Lung (tissue), 12 donors: ENCODE results near the gene MMD. TPM values are rescaled to one million over a fixed set of nuclear protein-coding genes. Genes with fewer than 3 reads are reported as not detected.
A peak's percentile ranks its signal among the peaks of the same experiment; 100 is the strongest.

Experiments
- ATAC-seq: fragments of 200-7000 bp; cut with Tn5 transposase; one replicate; pipeline ENCODE4 v1.9.1; 2020; ENCODE audit warnings: moderate number of reproducible peaks; ENCODE audit not compliant: insufficient read depth, low FRiP score
- DNase-seq, 3 donors: peaks; one replicate each; pipeline ENCODE4 v3.0.0-alpha.2; 2013 to 2017
- H3K27ac ChIP-seq, 2 donors: one replicate each; pipeline ENCODE4 v1.5.1; 2013; ENCODE audit warnings: mild to moderate bottlenecking in 2 of 2, moderate library complexity in 2 of 2, control low read depth in 1 of 2, inconsistent platforms in 1 of 2, low read depth in 1 of 2, low read length in 1 of 2
- H3K27me3 ChIP-seq, 3 donors: one replicate each; pipeline ENCODE4 v1.5.1; 2013; ENCODE audit warnings: low read length in 2 of 3; ENCODE audit not compliant: control insufficient read depth in 3 of 3, insufficient read depth in 3 of 3
- H3K36me3 ChIP-seq, 4 donors: one replicate each; pipeline ENCODE4 v1.5.1; 2013; ENCODE audit warnings: low read length in 4 of 4, mild to moderate bottlenecking in 1 of 4, moderate library complexity in 1 of 4; ENCODE audit not compliant: control insufficient read depth in 4 of 4, insufficient read depth in 4 of 4
- H3K4me1 ChIP-seq, 5 donors: one replicate each; pipeline ENCODE4 v1.5.1; 2013; ENCODE audit warnings: low read length in 5 of 5, mild to moderate bottlenecking in 2 of 5, moderate library complexity in 1 of 5; ENCODE audit not compliant: control insufficient read depth in 5 of 5, insufficient read depth in 5 of 5
- H3K4me3 ChIP-seq: one replicate; pipeline ENCODE4 v1.5.1; 2013; ENCODE audit warnings: mild to moderate bottlenecking, control low read depth, moderate library complexity
- H3K9ac ChIP-seq, 2 donors: one replicate each; pipeline ENCODE4 v1.5.1; 2013; ENCODE audit warnings: low read length in 2 of 2, control low read depth in 1 of 2; ENCODE audit not compliant: insufficient read depth in 1 of 2
- H3K9me3 ChIP-seq, 4 donors: one replicate each; pipeline ENCODE4 v1.5.1; 2013; ENCODE audit warnings: low read length in 3 of 4, mild to moderate bottlenecking in 1 of 4, moderate library complexity in 1 of 4; ENCODE audit not compliant: control insufficient read depth in 4 of 4, insufficient read depth in 3 of 4
- CTCF ChIP-seq: IDR thresholded peaks from 2 replicates; pipeline ENCODE4 v1.5.1; 2012; ENCODE audit warnings: mild to moderate bottlenecking; ENCODE audit errors: control extremely low read depth, extremely low read depth
- WGBS, 2 donors: extraction: QIAGEN DNeasy Blood & Tissue Kit; methylation state at CpG; one replicate each; pipeline ENCODE4 v1.1.7; 2013; 5-methylcytosine and 5-hydroxymethylcytosine counted together
- polyA plus RNA-seq, 2 donors: library from polyadenylated mRNA; stranded (reverse); fragments of 200-250 nt; gene quantifications; one replicate each; pipeline ENCODE4 v1.2.1, GENCODE V29; 2013
- total RNA-seq, 2 donors: library from RNA; depleted of rRNA in 1 of 2; stranded (reverse); fragments of >200 nt in 1 of 2; gene quantifications; one replicate each; pipeline ENCODE4 v1.2.1, GENCODE V29; 2014 to 2021
- donor health status: control.
- donor health status: control.
- donor health status: Bipolar disorder and iron deficiency.
- donor health status: healthy.
- donor health status: DM: yes; HTN: yes; CAD: no.

MMD gene
- total and polyA plus RNA-seq, 4 donors, result 10.9 to 19.0 (median 13.5) TPM

- Histone ChIP-seq H3K36me3 (no peaks in the 10 kb centered on the region), H3K9me3 (peaks cover 1 to 5% (median 4%) of the 10 kb centered on the region in 4 donors), H3K27ac (no peak overlapping the region), H3K9ac (no peak overlapping the region), H3K4me3 (no peak overlapping the region), H3K4me1 (no peaks in the 10 kb centered on the region), H3K27me3 (peaks cover 0 to 3% (median 0%) of the 10 kb centered on the region in 3 donors)
- TF ChIP-seq CTCF, result no peak
- DNase-seq (no peak), ATAC-seq (no peak)
These were observed 60.7 kb downstream of the MMD start for GRCh38 chr17:55360971-55361370.

GRCh38 chr17:55356434-55357328 lies 65.0 kb downstream of the MMD start:
- WGBS, 2 donors, result 32 to 33% methylated on average over 3 of the region's 3 CpGs
- H3K36me3 ChIP-seq, result no peaks in the 10 kb centered on the region
- no peaks in the 10 kb centered on the region for H3K27me3 ChIP-seq
- H3K9ac ChIP-seq, result no peak overlapping the region
- TF ChIP-seq CTCF, result peak; percentile 65
- no peaks in the 10 kb centered on the region for H3K4me1 ChIP-seq
- ATAC-seq (peak; percentile 83), DNase-seq (peak; percentile 66 to 79 (median 79))
- peaks cover 0 to 5% (median 2%) of the 10 kb centered on the region in 4 donors for H3K9me3 ChIP-seq
- H3K27ac ChIP-seq, result no peak overlapping the region
- no peak overlapping the region for H3K4me3 ChIP-seq

- no peak for TF ChIP-seq CTCF
- Histone ChIP-seq H3K4me3 (no peak overlapping the region), H3K27me3 (no peaks in the 10 kb centered on the region), H3K36me3 (no peaks in the 10 kb centered on the region), H3K9me3 (no peaks in the 10 kb centered on the region), H3K4me1 (no peaks in the 10 kb centered on the region), H3K27ac (no peak overlapping the region), H3K9ac (no peak overlapping the region)
- no peak for ATAC-seq
- DNase-seq, result no peak
- WGBS, 2 donors, result 90 to 100% methylated on average over 2 of the region's 2 CpGs
These were observed 66.7 kb downstream of the MMD start for GRCh38 chr17:55354941-55355340.
